Measurements from ENCODE around the gene ARHGAP45. TPM values are rescaled to one million over a fixed set of nuclear protein-coding genes. Genes with fewer than 3 reads are reported as not detected.
"Not testable (repeated sequence)": the region's sequence is repeated elsewhere in the genome, so short reads cannot be mapped to it uniquely, and the experiment has no call there.

ARHGAP45 gene
- polyA plus RNA-seq, 3 donors = 10.0 to 14.9 (median 14.8) TPM

GRCh38 chr19:1114728-1115127 is 47.8 kb downstream of the ARHGAP45 start:
- DNase-seq = not testable (repeated sequence)

- no peak for DNase-seq
Measured at GRCh38 chr19:1115646-1116420, 48.9 kb downstream of the ARHGAP45 start.

DNA sequence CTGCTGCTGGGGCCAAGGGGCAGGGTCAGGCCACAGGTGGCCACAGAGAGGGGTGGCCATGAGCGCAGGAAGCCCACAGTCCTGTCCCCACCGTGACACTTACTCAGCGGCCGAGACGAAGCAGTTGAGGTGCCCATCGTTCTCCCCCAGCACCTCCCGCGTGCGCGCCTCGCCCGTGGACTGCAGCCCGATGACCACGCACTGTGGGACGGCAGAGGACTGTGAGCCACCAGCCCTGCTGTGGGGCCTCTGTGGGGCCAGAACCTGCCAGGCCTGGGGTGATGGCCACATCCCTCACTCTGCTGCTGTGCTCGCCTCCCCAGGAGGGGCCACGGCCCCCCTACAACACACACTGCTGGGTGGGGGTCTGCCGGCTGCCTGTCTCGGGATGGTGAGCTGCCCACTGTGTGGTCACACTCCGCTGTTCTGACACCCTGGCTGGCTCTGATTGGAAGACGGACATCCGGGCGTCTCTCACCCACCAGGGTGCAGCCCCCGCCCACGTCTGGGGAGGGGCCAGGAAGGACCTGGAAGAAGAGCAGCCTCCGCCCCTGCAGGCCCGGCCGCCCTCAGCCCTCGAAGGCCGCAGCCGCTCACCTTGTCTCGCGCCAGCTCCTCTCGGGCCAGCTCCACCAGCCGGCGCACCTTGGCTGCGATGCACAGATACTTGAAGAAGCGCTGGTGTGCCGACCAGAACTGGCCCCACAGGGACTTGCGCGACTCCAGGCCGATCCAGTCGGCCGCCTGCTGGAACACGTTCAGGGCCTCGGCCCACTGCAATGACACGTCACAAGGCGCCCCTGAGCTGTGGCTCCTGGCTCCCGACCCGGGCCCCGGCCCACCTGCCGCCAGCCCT is 50.0 kb downstream of the ARHGAP45 start:
- no peak for DNase-seq

DNA sequence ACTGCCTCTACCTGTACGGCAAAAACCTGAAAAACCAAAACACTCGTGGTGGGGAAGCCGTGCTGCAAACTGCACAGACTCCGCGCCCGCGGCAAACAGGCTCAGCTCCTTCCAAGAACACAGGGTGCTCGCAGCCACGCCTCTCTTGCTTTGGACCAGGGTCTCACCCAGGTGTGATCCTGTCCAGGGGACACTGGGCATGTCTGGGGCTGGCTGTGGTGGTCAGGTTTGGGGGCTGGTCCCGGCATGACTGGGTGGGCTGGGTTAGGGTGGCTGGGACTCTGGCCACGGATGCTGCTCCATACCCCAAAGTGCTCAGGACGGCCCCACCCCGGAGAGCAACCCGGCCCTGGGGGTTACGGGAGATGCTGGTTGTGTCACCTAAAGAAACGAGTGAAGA is 50.7 kb downstream of the ARHGAP45 start:
- DNase-seq = no peak

GRCh38 chr19:1118999-1119398 is 52.0 kb downstream of the ARHGAP45 start:
- DNase-seq = no peak

GRCh38 chr19:1119475-1120217 is 52.7 kb downstream of the ARHGAP45 start:
- no peak for DNase-seq

DNA sequence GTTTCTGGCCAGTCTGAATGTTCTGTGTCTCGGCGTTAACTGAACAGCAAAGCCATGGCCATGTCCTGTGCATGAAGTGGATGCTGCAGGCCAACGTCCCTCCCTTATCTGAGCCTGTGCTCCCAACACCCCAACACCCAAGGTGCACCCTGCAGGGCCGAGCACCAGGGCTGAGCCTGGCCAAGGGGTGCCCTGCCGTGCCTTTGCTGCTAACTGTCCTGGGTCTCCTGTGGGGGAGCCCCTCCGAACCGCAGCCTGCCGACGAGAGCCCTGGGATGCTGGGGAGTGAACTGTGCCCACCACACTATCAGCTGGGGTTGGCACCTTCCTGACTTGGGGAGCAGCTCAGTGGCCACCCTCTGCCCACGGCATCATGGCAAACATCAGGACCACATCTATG is 54.4 kb downstream of the ARHGAP45 start:
- DNase-seq = no peak

- DNase-seq = no peak
Measured at GRCh38 chr19:1122021-1122971, 55.3 kb downstream of the ARHGAP45 start.

- DNase-seq = no peak
Measured at GRCh38 chr19:1122972-1123363, 56.0 kb downstream of the ARHGAP45 start.

- no peak for DNase-seq
Measured at GRCh38 chr19:1123381-1123780, 56.4 kb downstream of the ARHGAP45 start.

DNA sequence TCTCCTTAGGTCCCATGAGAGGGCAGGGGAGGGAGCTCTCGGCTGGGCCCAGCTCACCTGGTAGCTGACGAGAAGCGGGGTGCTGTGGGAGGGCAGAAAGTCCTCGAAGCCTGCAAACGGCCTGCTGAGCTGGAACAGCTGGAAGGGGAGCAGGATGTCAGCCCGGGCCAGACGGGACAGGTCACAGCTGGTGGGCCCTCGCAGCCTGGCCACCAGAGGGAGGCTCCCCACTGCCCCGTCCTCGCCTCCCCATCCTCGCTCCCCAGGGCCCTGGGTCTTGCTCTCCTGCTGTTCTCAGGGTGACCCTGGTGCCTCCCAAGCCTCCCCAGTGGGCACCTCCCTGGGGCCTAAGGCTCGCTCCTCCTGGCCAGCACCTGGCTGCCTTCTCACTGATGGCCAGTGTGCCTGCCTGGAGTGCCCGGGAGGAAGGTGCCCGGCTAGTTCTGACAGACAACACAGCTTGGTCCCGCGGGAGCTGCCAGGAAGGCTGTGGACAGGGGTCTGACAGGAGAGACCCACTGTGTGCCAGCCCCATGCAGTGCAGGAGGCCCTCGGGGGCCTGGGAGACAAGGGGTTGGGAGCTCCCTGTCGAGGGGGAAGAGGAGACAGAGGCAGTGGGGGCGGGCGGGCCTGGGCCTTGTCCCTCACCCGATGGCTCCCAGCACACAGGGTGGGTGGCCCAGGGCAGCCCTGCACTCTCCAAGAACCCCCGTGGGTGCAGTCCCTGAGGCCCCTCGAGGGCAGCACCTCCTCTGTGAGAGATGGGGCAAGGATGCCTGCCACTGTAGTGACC is 57.1 kb downstream of the ARHGAP45 start:
- no peak for DNase-seq

DNA sequence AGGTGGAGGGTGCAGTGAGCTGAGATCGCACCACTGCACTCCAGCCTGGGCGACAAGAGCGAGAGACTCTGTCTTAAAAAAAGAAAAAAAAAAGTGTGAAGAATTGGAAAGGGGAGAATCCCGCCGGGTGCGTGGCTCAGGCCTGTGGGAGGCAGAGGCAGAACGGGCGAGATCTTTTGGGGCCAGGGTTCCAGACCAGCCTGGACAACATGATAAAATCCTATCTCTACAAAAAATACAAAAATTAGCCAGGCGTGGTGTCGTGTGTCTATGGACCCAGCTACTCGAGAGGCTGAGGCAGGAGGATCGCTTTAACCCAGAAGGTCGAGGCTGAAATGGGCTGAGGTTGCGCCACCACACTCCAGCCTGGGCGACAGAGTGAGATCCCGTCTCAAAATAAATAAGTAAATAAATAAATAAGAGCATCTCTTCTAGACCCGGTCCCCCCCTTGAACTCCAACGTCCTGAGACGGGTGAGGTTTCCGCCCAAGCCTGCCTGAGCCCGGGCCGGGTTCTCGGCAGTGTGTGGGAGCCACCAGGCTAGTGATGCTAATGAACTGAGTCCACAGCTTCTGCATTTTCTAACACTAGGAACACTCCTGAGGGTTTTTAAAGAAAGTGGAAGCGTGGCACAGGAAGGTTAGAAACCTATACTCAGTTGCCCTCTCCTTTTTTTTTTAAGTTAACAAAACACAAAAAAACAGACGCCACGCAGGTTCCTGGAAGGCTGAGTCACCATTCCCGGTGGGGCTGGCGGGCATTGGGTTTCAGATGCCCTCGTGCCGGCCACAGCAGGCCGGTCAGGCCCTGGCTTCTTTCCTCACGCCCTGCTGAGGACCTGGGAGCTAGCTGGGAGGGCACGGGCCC is 58.9 kb downstream of the ARHGAP45 start:
- DNase-seq = no peak

DNA sequence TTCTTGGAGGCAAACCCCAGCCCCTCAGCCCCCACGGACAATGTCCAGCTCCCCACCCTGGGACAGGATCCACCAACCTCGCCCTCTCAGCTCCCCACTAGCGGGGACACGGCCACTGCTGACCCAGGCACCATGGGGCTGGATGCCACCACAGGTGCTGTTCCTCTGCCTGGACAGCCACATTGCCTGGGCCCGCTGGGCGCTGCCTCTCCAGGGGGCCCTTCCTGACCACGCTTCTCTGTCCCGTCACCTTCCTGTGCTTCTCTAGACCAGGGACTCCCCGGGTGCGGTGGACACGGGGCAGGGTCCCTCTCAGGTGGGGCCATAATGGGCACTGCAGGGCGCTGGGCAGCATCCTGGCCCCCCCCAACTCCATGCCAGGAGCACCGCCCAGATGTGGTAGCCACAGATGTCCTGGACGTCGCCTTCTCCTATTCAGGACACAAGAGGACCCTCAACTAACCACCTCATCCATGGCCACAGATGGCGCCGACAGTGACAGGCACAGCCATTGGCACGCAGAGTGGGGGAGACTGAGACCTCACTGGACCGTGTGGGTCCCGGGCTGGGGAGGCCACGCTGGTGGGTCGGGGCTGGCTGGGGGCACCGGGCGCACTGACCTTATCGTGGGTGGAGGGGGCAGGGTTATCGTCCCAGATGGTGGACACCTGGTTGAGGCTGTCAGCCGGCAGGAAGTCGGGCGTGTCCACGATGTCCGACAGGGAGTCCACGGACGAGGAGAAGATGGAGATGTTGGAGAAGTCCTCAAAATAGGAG is 60.2 kb downstream of the ARHGAP45 start:
- DNase-seq = no peak

GRCh38 chr19:1128106-1128505 is 61.1 kb downstream of the ARHGAP45 start:
- DNase-seq = no peak

DNA sequence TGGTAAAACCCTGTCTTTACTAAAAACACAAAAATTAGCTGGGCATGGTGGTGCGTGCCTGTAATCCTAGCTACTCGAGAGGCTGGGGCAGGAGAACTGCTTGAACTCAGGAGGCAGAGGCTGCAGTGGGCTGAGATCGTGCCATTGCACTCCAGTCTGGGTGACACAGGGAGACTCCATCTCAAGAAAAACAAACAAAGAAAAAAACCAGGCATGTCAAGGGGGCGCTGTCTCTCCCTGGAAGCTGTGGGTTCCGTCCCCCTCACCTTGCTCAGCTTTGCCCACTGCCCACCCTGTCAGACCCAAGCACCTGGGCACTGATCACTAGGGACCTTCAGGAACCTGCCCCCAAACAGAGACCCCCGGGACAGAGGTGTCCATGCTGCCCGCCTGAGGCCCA is 62.1 kb downstream of the ARHGAP45 start:
- DNase-seq = not testable (repeated sequence)

GRCh38 chr19:1129535-1129934 is 62.6 kb downstream of the ARHGAP45 start:
- DNase-seq = no peak

DNA sequence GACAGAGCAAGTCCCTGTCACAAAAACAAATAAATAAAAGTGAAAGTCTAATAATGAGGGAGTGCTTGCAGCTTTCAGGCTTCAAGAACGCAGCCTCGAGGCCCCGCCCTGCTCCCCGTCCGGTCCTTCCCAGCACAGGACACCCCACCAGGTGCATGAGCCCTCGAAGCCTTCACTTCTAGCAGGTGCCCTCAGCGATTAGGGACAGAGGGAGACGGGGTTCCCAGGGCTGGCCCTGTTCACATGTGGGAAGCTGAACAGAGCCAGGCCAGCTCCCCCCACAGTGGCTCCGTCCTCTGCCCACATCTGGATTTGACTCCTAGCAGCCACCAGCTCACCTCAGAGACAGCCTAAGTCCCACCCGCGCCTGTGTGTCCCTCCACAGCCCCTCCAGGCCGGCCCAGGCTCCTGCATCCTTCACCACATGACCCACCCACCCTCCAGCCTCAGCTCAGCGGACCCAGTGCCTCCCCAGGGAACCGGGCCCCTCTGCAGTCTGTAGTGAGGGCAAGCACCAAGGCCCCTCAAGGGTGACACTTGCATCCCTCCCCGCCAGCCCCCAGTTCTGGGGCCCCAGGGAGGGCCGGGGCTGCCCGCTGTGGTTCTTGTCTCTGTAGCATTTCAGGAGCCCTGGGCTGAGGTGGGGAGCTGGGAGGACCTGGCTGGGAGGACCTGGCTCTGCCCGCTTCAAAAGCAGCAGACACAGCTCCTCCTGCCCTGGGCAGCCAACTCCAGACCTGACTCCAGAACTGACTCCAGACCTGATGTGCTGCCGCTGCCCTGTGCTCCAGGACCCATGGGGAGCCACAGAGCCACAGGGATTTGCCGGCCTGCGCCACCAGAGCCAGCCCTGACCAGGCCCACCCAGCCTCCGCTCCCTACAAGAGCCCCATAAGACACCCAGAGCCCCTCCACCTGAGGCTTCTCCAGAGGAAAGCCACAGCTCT is 64.1 kb downstream of the ARHGAP45 start:
- DNase-seq = no peak

Measured in renal pelvis (tissue), 4 donors.